WTC11 (cell line): ENCODE data around the gene DOP1A. TPM values are rescaled to one million over a fixed set of nuclear protein-coding genes. Genes with fewer than 3 reads are reported as not detected.

Source experiments
- ATAC-seq: fragments of 200-7000 bp; cut with Tn5 transposase; 2 replicates; pipeline ENCODE4 v1.10.0; 2021; ENCODE audit warnings: mild to moderate bottlenecking, moderate library complexity
- CTCF ChIA-PET: fragments of 300-600 bp; sonication (Branson Sonifier 250); formaldehyde crosslinking; loops from one replicate; lab custom pipeline; 2021; ENCODE audit warnings: antibody characterized with exemption; lab: Charles Lee
- POLR2A ChIA-PET: fragments of 350-600 bp; sonication (Branson Sonifier 250); formaldehyde crosslinking; loops from one replicate; lab custom pipeline; 2021; ENCODE audit warnings: antibody characterized with exemption; lab: Charles Lee
- DNase-seq: peaks from one replicate; pipeline ENCODE4 v3.0.0; 2021; ENCODE audit warnings: low spot score
- H3K27ac Mint-ChIP-seq: 2 replicates; pipeline ENCODE4 v1.8.0; 2021; ENCODE audit warnings: mixed read lengths
- H3K27me3 Mint-ChIP-seq: 2 replicates; pipeline ENCODE4 v1.8.0; 2021; ENCODE audit warnings: low read depth, mild to moderate bottlenecking, moderate library complexity, mixed read lengths
- H3K36me3 Mint-ChIP-seq: 2 replicates; pipeline ENCODE4 v1.8.0; 2021; ENCODE audit warnings: mixed read lengths
- H3K4me1 Mint-ChIP-seq: 2 replicates; pipeline ENCODE4 v1.8.0; 2022; ENCODE audit warnings: mixed read lengths
- H3K4me3 Mint-ChIP-seq: 2 replicates; pipeline ENCODE4 v1.8.0; 2021; ENCODE audit warnings: mild to moderate bottlenecking, moderate library complexity, mixed read lengths
- H3K9me3 Mint-ChIP-seq: 2 replicates; pipeline ENCODE4 v1.8.0; 2021; ENCODE audit warnings: mixed read lengths
- EMX1 ChIP-seq: fragments of 250-450 bp; sonication (Bioruptor Pico); IDR thresholded peaks from 2 replicates; pipeline ENCODE4 v1.8.0; 2021; ENCODE audit warnings: mild to moderate bottlenecking
- ETV6 ChIP-seq: sonication (generic); formaldehyde crosslinking; IDR thresholded peaks from 2 replicates; pipeline ENCODE4 v1.8.1; 2022; ENCODE audit warnings: mild to moderate bottlenecking, missing genetic modification reagents
- FOXP1 ChIP-seq: sonication (generic); formaldehyde crosslinking; IDR thresholded peaks from 2 replicates; pipeline ENCODE4 v1.8.0; 2022; ENCODE audit warnings: missing genetic modification reagents, mild to moderate bottlenecking, moderate library complexity, borderline replicate concordance
- GTF2I ChIP-seq: fragments of 250-450 bp; sonication (Bioruptor Pico); conservative IDR thresholded peaks from 2 replicates; pipeline ENCODE4 v1.4.0; 2021; ENCODE audit warnings: mild to moderate bottlenecking
- IRF2 ChIP-seq: sonication (generic); formaldehyde crosslinking; IDR thresholded peaks from 2 replicates; pipeline ENCODE4 v1.8.0; 2022; ENCODE audit warnings: low read depth, missing genetic modification reagents, borderline replicate concordance
- NFATC4 ChIP-seq: fragments of 250-450 bp; sonication (Bioruptor Pico); IDR thresholded peaks from 2 replicates; pipeline ENCODE4 v1.9.0; 2021; ENCODE audit warnings: mild to moderate bottlenecking
- OVOL2 ChIP-seq: fragments of 250-450 bp; sonication (Bioruptor Pico); IDR thresholded peaks from 2 replicates; pipeline ENCODE4 v1.9.0; 2021; ENCODE audit warnings: mild to moderate bottlenecking, borderline replicate concordance
- PRRX2 ChIP-seq: fragments of 250-450 bp; sonication (Bioruptor Pico); IDR thresholded peaks from 2 replicates; pipeline ENCODE4 v1.8.0; 2021; ENCODE audit warnings: mild to moderate bottlenecking
- RORB ChIP-seq: fragments of 250-450 bp; sonication (Bioruptor Pico); IDR thresholded peaks from 2 replicates; pipeline ENCODE4 v1.9.0; 2021; ENCODE audit warnings: mild to moderate bottlenecking
- TCF7 ChIP-seq: sonication (generic); formaldehyde crosslinking; IDR thresholded peaks from 2 replicates; pipeline ENCODE4 v1.8.0; 2022; ENCODE audit warnings: mild to moderate bottlenecking, low read depth, missing genetic modification reagents, moderate library complexity
- ZBTB21 ChIP-seq: sonication (generic); formaldehyde crosslinking; IDR thresholded peaks from 2 replicates; pipeline ENCODE4 v1.8.1; 2023; ENCODE audit warnings: mild to moderate bottlenecking, missing genetic modification reagents, borderline replicate concordance
- ZNF138 ChIP-seq: sonication (generic); formaldehyde crosslinking; conservative IDR thresholded peaks from 2 replicates; pipeline ENCODE4 v1.8.1; 2022; ENCODE audit warnings: mild to moderate bottlenecking, moderate library complexity, missing genetic modification reagents
- ZNF396 ChIP-seq: fragments of 250-450 bp; sonication (Bioruptor Pico); IDR thresholded peaks from 2 replicates; pipeline ENCODE4 v1.8.0; 2021; ENCODE audit warnings: mild to moderate bottlenecking, moderate library complexity, borderline replicate concordance
- ZNF671 ChIP-seq: fragments of 250-450 bp; sonication (Bioruptor Pico); IDR thresholded peaks from 2 replicates; pipeline ENCODE4 v1.8.0; 2021; ENCODE audit warnings: mild to moderate bottlenecking
- total RNA-seq: library from RNA; stranded (reverse); gene quantifications from 3 replicates; pipeline ENCODE4 v1.2.3, GENCODE V29; 2021
- TF ChIP-seq, protein P1 (sequence below): fragments of 250-450 bp; sonication (Bioruptor Pico); IDR thresholded peaks from 2 replicates; pipeline ENCODE4 v1.9.0; 2021; ENCODE audit warnings: mild to moderate bottlenecking
- TF ChIP-seq, protein P2 (sequence below): sonication (generic); formaldehyde crosslinking; IDR thresholded peaks from 2 replicates; pipeline ENCODE4 v1.8.0; 2022; ENCODE audit warnings: mild to moderate bottlenecking, missing genetic modification reagents
- TF ChIP-seq, protein P3 (sequence below): sonication (generic); formaldehyde crosslinking; conservative IDR thresholded peaks from 2 replicates; pipeline ENCODE4 v1.8.1; 2022; ENCODE audit warnings: mild to moderate bottlenecking, missing genetic modification reagents
- TF ChIP-seq, protein P4 (sequence below): fragments of 200-600 bp; IDR thresholded peaks from 2 replicates; pipeline ENCODE4 v1.8.0; 2022; ENCODE audit warnings: antibody characterized with exemption
- TF ChIP-seq, protein P5 (sequence below): sonication (generic); formaldehyde crosslinking; IDR thresholded peaks from 2 replicates; pipeline ENCODE4 v1.8.0; 2022; ENCODE audit warnings: mild to moderate bottlenecking, missing genetic modification reagents
- TF ChIP-seq, protein P6 (sequence below): fragments of 250-450 bp; sonication (Bioruptor Pico); IDR thresholded peaks from 2 replicates; pipeline ENCODE4 v1.9.0; 2021; ENCODE audit warnings: mild to moderate bottlenecking
- TF ChIP-seq, protein P7 (sequence below): sonication (generic); formaldehyde crosslinking; IDR thresholded peaks from 2 replicates; pipeline ENCODE4 v1.8.0; 2023; ENCODE audit warnings: missing genetic modification reagents
- TF ChIP-seq, protein P8 (sequence below): sonication (generic); formaldehyde crosslinking; IDR thresholded peaks from 2 replicates; pipeline ENCODE4 v1.8.1; 2022; ENCODE audit warnings: low read depth, missing genetic modification reagents, borderline replicate concordance
- TF ChIP-seq, protein P9 (sequence below): fragments of 250-450 bp; sonication (Bioruptor Pico); IDR thresholded peaks from 2 replicates; pipeline ENCODE4 v1.8.0; 2021; ENCODE audit warnings: mild to moderate bottlenecking

The DOP1A gene
- total RNA-seq, 1 experiment from 2014 or later, result 16.9 TPM

DNA sequence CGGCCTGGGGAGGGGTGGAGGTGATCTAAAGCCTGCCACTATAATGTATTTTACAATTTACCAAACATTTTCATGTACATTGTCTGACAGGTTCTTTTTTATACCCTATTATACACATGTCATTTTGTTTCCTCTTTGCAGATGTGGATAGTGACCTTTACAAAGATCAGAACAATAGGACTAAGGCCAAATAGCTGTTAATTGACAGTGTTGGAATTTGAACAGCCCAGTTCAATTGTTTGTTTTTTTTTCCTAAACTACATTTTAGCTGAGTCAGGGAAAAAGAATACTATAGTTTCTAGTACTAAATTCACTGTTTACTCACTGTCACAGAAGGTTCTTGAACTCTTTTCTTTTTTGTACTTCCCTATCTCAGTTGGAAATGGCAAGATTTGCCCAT is 85.4 kb downstream of the DOP1A start (continued):
- TF ChIP-seq NFATC4, result no peak
- no peak for TF ChIP-seq ZBTB21 (CRISPR knock-in tag)
- TF ChIP-seq GTF2I (CRISPR knock-in tag), result no peak
- no peak for TF ChIP-seq FOXP1
- TF ChIP-seq, protein P1, sequence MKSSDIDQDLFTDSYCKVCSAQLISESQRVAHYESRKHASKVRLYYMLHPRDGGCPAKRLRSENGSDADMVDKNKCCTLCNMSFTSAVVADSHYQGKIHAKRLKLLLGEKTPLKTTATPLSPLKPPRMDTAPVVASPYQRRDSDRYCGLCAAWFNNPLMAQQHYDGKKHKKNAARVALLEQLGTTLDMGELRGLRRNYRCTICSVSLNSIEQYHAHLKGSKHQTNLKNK, result no peak
- TF ChIP-seq, protein P2, sequence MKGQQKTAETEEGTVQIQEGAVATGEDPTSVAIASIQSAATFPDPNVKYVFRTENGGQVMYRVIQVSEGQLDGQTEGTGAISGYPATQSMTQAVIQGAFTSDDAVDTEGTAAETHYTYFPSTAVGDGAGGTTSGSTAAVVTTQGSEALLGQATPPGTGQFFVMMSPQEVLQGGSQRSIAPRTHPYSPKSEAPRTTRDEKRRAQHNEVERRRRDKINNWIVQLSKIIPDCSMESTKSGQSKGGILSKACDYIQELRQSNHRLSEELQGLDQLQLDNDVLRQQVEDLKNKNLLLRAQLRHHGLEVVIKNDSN (CRISPR knock-in tag), result no peak
- TF ChIP-seq TCF7 (CRISPR knock-in tag), result no peak
- TF ChIP-seq EMX1 (CRISPR knock-in tag), result no peak
- TF ChIP-seq, protein P3, sequence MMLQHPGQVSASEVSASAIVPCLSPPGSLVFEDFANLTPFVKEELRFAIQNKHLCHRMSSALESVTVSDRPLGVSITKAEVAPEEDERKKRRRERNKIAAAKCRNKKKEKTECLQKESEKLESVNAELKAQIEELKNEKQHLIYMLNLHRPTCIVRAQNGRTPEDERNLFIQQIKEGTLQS (CRISPR knock-in tag), result no peak
- no peak for TF ChIP-seq OVOL2 (CRISPR knock-in tag)
- TF ChIP-seq, protein P4, sequence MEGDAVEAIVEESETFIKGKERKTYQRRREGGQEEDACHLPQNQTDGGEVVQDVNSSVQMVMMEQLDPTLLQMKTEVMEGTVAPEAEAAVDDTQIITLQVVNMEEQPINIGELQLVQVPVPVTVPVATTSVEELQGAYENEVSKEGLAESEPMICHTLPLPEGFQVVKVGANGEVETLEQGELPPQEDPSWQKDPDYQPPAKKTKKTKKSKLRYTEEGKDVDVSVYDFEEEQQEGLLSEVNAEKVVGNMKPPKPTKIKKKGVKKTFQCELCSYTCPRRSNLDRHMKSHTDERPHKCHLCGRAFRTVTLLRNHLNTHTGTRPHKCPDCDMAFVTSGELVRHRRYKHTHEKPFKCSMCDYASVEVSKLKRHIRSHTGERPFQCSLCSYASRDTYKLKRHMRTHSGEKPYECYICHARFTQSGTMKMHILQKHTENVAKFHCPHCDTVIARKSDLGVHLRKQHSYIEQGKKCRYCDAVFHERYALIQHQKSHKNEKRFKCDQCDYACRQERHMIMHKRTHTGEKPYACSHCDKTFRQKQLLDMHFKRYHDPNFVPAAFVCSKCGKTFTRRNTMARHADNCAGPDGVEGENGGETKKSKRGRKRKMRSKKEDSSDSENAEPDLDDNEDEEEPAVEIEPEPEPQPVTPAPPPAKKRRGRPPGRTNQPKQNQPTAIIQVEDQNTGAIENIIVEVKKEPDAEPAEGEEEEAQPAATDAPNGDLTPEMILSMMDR, result no peak
- TF ChIP-seq ZNF671 (CRISPR knock-in tag), result no peak
- TF ChIP-seq IRF2 (CRISPR knock-in tag), result no peak

DNA sequence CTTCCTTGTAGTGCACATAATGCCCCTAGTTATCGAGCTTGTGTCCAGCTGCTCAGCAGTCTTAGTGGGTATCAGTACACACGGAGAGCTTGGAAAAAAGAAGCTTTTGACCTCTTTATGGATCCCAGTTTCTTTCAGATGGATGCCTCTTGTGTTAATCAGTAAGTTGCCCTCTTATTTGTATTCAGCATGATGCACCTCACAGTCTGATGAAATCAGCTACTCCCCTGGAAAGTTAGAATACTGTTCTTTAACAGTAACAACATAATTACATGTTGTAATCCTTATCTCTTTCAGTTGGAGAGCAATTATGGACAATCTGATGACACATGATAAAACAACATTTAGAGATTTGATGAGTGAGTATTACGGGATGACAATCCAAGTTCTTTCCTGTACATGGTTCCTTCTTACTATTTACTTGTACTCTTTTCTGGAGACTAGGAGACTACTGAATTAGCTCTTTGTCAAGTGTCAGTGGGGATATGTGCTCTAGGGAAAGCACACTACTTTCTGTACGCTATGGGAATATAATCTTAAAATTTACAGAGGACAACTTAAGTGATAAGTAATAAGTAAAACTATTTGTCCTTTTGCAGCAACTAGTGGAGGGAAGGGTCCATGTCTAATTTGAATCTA is 86.5 kb downstream of the DOP1A start:
- no peaks in the 10 kb centered on the region for H3K9me3 Mint-ChIP-seq
- H3K27ac Mint-ChIP-seq, result no peak overlapping the region
- no peak overlapping the region for H3K4me3 Mint-ChIP-seq
- ChIA-PET POLR2A (no interaction called here), CTCF (interaction anchor here (1.1 to 1.8 kb wide), 2 partner anchors 86 to 88 kb away, joined by 3 to 5 read pairs; partner anchors contain the start of genes DOP1A and UBE3D)
- H3K4me1 Mint-ChIP-seq, result no peaks in the 10 kb centered on the region
- ATAC-seq (no peak), DNase-seq (no peak)
- no peak for TF ChIP-seq RORB (CRISPR knock-in tag)
- TF ChIP-seq, protein P5, sequence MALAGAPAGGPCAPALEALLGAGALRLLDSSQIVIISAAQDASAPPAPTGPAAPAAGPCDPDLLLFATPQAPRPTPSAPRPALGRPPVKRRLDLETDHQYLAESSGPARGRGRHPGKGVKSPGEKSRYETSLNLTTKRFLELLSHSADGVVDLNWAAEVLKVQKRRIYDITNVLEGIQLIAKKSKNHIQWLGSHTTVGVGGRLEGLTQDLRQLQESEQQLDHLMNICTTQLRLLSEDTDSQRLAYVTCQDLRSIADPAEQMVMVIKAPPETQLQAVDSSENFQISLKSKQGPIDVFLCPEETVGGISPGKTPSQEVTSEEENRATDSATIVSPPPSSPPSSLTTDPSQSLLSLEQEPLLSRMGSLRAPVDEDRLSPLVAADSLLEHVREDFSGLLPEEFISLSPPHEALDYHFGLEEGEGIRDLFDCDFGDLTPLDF (CRISPR knock-in tag), result no peak
- TF ChIP-seq, protein P6, sequence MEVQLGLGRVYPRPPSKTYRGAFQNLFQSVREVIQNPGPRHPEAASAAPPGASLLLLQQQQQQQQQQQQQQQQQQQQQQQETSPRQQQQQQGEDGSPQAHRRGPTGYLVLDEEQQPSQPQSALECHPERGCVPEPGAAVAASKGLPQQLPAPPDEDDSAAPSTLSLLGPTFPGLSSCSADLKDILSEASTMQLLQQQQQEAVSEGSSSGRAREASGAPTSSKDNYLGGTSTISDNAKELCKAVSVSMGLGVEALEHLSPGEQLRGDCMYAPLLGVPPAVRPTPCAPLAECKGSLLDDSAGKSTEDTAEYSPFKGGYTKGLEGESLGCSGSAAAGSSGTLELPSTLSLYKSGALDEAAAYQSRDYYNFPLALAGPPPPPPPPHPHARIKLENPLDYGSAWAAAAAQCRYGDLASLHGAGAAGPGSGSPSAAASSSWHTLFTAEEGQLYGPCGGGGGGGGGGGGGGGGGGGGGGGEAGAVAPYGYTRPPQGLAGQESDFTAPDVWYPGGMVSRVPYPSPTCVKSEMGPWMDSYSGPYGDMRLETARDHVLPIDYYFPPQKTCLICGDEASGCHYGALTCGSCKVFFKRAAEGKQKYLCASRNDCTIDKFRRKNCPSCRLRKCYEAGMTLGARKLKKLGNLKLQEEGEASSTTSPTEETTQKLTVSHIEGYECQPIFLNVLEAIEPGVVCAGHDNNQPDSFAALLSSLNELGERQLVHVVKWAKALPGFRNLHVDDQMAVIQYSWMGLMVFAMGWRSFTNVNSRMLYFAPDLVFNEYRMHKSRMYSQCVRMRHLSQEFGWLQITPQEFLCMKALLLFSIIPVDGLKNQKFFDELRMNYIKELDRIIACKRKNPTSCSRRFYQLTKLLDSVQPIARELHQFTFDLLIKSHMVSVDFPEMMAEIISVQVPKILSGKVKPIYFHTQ (CRISPR knock-in tag), result no peak
- TF ChIP-seq, protein P7, sequence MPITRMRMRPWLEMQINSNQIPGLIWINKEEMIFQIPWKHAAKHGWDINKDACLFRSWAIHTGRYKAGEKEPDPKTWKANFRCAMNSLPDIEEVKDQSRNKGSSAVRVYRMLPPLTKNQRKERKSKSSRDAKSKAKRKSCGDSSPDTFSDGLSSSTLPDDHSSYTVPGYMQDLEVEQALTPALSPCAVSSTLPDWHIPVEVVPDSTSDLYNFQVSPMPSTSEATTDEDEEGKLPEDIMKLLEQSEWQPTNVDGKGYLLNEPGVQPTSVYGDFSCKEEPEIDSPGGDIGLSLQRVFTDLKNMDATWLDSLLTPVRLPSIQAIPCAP, result no peak
- TF ChIP-seq ZNF396 (CRISPR knock-in tag), result no peak
- TF ChIP-seq TCF7 (CRISPR knock-in tag), result no peak
- no peak for TF ChIP-seq ETV6
- no peak for TF ChIP-seq PRRX2
- TF ChIP-seq, protein P8, sequence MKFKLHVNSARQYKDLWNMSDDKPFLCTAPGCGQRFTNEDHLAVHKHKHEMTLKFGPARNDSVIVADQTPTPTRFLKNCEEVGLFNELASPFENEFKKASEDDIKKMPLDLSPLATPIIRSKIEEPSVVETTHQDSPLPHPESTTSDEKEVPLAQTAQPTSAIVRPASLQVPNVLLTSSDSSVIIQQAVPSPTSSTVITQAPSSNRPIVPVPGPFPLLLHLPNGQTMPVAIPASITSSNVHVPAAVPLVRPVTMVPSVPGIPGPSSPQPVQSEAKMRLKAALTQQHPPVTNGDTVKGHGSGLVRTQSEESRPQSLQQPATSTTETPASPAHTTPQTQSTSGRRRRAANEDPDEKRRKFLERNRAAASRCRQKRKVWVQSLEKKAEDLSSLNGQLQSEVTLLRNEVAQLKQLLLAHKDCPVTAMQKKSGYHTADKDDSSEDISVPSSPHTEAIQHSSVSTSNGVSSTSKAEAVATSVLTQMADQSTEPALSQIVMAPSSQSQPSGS (CRISPR knock-in tag), result no peak
- TF ChIP-seq, protein P9, sequence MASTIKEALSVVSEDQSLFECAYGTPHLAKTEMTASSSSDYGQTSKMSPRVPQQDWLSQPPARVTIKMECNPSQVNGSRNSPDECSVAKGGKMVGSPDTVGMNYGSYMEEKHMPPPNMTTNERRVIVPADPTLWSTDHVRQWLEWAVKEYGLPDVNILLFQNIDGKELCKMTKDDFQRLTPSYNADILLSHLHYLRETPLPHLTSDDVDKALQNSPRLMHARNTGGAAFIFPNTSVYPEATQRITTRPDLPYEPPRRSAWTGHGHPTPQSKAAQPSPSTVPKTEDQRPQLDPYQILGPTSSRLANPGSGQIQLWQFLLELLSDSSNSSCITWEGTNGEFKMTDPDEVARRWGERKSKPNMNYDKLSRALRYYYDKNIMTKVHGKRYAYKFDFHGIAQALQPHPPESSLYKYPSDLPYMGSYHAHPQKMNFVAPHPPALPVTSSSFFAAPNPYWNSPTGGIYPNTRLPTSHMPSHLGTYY (CRISPR knock-in tag), result no peak
- TF ChIP-seq ZNF138 (CRISPR knock-in tag), result no peak
- TF ChIP-seq ZNF671 (CRISPR knock-in tag), result no peak
- H3K36me3 Mint-ChIP-seq, result peaks cover 19% of the 10 kb centered on the region
- no peaks in the 10 kb centered on the region for H3K27me3 Mint-ChIP-seq
